NCI-H524 (cell line): Measurements from ENCODE around the gene PHF14.

Experiments
- DNase-seq, 2 experiments: peaks; one replicate each; lab custom pipeline; 2025; lab: John Stamatoyannopoulos, UW

The PHF14 gene

DNA sequence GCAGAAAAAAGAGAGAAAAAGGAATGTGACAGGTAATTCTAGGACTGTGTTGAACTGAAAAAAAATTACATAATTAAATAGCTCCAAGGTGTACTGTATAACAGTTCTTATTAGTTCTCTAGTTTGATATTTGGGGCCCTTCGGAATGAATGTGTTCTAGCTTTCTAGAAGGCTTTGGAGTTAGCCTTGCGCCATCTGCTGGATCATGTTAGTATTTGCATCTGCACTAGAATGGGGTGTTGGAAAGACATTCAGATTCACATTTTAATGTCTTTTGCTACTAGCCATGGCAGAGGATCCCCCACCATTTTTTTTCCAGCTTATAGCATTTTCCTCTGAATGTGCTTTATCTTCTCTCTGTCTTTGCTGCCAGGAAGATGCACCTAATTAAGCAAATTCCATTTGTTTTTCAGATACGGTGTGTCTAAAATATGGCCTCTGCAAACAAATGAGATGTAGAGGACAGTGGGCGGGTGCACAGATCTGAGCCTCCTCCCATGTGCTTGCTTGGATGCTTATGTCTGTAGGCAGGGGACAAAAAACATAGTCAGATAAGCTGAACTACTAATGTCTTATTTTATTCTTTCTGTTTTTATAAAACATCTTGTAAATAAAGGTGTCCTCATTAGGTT is 238.5 kb downstream of the PHF14 start:
- DNase-seq: peak; percentile 40 to 71

GRCh38 chr7:11212816-11213215 is 239.1 kb downstream of the PHF14 start:
- no peak for DNase-seq

- peak; percentile 22 to 77 for DNase-seq
Measured at GRCh38 chr7:11213266-11213665, 239.6 kb downstream of the PHF14 start.

DNA sequence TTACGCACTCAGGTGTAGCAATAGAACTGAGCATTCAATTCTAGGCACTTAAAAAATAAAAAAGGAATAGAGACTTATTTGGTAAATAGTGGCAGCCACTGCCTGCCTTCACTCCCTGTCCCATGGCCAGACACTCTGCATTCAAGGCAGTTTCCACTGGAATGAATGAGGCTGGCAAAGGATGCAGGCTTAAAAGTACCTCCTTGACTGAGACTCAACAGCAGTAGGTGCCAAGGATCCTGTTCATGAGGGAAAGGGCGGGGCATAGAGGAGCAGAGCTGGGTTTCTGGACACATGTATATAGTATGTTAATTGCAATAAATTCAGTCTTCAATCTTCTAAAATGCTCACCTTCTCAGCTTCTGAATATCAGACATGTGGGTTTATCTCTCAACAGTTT is 242.6 kb downstream of the PHF14 start:
- no peak for DNase-seq

DNA sequence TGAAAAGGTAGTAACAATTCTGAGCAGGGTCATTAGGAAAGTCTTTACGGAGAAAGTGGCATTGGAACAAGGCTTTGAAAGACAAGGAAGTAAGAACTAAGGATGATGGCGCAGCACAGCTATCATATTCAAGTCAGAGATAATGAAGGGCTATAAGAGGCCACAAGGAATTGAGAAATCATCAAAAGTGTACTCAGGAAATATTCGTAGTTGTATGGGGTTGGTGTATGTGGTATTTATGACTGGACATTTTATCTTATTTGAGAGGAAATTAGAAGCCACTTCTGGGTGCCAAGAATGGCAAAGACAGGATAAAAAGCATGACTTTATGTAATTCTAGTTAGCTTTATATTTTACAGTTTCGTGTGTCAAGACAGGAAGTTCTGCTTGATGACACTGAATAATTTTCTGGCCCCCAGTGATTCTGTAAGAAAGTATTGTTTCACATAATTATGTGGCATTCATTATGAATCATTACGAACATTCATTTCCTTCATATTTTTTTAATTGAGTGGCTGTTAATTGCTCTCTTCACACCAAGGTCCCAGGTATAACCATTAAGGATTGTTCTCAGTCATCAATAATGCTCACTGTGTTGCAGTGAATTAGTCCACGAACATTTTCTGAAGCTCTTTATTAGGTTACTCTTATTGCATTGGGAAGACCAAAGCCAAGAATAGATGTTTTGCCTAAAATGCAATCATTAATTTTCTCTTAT is 244.3 kb downstream of the PHF14 start:
- DNase-seq: no peak
